ENCODE measurements around the gene NEURL1B. TPM values are rescaled to one million over a fixed set of nuclear protein-coding genes. Genes with fewer than 3 reads are reported as not detected.

The NEURL1B gene
- total RNA-seq, 2 donors from 2014 or later: 17.9 to 22.4 TPM

DNA sequence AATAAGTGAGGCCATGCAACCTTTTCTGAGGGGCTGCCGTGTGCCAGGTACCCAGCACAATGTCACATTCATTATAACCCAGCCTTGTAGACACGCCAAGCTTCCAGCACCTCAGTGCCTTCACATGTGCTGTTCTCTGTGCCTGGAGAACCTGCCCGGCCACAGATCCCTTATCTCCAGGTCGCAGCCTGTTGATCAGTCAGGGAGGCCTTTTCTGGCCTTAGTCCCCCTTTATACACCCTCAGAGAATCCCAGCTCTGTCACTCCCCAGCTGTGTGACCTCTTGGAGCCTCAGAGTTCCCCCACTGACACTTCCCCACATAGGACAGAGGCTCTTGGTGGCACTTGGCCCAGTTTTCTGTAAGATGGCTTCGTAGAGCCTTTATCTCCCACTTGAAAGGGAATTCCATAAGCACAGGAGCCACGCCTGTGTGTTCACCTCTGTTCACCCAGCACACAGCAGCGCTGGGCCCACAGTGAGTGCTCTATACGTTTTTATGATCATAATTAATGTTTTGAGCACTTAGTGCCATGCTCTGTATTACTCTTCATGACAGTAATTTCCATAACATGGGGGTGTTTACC, 38.7 kb downstream of the NEURL1B start:
- Histone ChIP-seq H3K9me3 (no peaks in the 10 kb centered on the region), H3K27me3 (no peaks in the 10 kb centered on the region), H3K27ac (peak overlapping the region; percentile 2 to 49), H3K36me3 (peaks cover 19% of the 10 kb centered on the region), H3K4me3 (no peak overlapping the region), H3K4me1 (peaks cover 0 to 52% of the 10 kb centered on the region in 2 donors)
- TF ChIP-seq, protein P1, sequence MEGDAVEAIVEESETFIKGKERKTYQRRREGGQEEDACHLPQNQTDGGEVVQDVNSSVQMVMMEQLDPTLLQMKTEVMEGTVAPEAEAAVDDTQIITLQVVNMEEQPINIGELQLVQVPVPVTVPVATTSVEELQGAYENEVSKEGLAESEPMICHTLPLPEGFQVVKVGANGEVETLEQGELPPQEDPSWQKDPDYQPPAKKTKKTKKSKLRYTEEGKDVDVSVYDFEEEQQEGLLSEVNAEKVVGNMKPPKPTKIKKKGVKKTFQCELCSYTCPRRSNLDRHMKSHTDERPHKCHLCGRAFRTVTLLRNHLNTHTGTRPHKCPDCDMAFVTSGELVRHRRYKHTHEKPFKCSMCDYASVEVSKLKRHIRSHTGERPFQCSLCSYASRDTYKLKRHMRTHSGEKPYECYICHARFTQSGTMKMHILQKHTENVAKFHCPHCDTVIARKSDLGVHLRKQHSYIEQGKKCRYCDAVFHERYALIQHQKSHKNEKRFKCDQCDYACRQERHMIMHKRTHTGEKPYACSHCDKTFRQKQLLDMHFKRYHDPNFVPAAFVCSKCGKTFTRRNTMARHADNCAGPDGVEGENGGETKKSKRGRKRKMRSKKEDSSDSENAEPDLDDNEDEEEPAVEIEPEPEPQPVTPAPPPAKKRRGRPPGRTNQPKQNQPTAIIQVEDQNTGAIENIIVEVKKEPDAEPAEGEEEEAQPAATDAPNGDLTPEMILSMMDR (IDR thresholded peaks at IDR 0.05): no peak
- no peak for DNase-seq (ENCODE audit: low spot score)

DNA sequence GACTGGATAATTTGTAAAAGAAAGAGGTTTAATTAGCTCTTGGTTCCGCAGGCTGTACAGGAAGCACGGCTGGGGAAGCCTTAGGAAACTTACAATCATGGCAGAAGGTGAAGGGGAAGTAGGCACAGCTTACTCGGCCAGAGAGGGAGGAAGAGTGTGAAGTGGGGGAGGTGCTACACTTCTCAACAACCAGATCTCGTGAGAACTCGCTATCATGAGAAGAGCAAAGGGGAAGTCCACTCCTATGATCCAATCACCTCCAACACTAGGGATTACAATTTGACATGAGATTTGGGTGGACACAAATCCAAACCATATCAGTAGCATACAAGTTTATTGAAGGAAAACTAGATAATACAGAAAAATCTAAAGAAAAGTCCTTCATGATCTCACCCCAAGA, 39.9 kb downstream of the NEURL1B start:
- TF ChIP-seq, protein P1 (IDR thresholded peaks at IDR 0.05): no peak
- peaks cover 0 to 50% of the 10 kb centered on the region in 2 donors for H3K4me1 ChIP-seq
- H3K36me3 ChIP-seq: peaks cover 20% of the 10 kb centered on the region
- no peak overlapping the region for H3K4me3 ChIP-seq
- no peaks in the 10 kb centered on the region for H3K9me3 ChIP-seq
- no peaks in the 10 kb centered on the region for H3K27me3 ChIP-seq
- no peak for DNase-seq (ENCODE audit: low spot score)
- H3K27ac ChIP-seq: no peak overlapping the region

DNA sequence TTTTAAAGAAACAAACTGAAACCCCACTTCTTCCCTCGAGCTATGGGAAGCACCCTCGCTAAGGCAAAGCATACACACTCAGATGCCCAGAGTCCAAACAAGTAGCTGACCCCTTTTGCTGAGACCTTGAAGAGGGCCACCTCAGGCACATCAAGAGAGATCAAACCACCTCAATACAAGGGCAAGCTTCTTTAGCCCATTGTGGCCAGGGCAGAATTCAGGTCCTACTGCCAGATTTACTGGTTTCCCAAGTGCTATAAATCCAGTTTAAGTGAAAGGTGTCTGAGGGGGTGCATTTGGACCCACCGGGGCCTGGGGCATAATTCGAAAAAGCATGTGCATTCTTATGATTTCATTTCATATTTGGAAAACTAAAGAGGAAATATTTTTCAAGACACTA, 40.4 kb downstream of the NEURL1B start:
- H3K4me1 ChIP-seq: peaks cover 0 to 48% of the 10 kb centered on the region in 2 donors
- TF ChIP-seq, protein P1 (IDR thresholded peaks at IDR 0.05): no peak
- no peaks in the 10 kb centered on the region for H3K27me3 ChIP-seq

DNA sequence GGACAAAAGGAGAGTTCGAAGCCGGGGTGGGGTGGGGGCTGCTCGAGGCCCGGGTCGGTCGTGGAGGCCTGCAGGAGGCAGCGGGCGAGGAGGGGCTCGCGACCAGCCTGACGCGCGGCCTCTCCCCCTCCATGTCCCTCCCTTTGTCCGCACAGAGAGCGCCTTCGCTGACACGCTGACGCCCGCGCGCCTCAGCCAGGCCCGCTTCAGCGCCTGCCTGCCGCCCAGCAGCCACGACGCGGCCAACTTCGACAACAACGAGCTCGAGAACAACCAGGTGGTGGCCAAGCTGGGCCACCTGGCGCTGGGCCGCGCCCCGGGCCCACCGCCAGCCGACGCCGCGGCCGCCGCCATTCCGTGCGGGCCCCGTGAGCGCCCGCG, 42.2 kb downstream of the NEURL1B start:
- Histone ChIP-seq H3K36me3 (peaks cover 33% of the 10 kb centered on the region), H3K4me3 (no peak overlapping the region), H3K27ac (no peak overlapping the region), H3K9me3 (no peaks in the 10 kb centered on the region), H3K4me1 (peaks cover 0 to 46% of the 10 kb centered on the region in 2 donors), H3K27me3 (no peaks in the 10 kb centered on the region)
- no peak for DNase-seq (ENCODE audit: low spot score)
- TF ChIP-seq, protein P1 (IDR thresholded peaks at IDR 0.05): no peak

More for the DNA sequence above, 40.4 kb downstream of the NEURL1B start:
- no peak overlapping the region for H3K27ac ChIP-seq
- H3K4me3 ChIP-seq: no peak overlapping the region
- DNase-seq (ENCODE audit: low spot score): no peak
- no peaks in the 10 kb centered on the region for H3K9me3 ChIP-seq
- peaks cover 21% of the 10 kb centered on the region for H3K36me3 ChIP-seq

DNA sequence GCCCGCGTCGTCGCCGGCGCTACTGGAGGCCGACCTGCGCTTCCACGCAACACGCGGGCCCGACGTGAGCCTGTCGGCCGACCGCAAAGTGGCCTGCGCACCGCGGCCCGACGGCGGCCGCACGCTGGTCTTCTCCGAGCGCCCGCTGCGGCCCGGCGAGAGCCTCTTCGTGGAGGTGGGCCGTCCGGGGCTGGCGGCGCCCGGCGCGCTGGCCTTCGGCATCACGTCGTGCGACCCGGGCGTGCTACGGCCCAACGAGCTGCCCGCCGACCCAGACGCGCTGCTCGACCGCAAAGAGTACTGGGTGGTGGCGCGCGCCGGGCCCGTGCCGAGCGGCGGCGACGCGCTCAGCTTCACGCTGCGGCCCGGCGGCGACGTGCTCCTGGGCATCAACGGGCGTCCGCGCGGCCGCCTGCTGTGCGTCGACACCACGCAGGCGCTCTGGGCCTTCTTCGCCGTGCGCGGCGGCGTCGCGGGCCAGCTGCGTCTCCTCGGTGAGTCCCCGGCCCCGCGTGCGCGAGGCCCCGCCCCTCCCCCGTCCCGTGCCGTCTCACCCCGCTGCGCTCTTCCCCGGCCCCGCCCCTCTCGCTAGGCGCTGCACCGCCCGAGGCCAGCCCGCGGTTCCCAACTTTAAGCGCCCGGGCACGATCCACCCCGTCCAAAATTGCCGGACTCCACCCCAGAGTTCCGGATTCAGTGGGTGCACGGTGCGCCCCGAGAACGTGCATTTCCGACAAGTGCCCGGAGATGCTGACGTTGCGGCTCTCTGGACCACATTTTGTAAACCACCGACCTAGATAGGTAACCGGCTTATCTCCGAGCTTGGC, 42.8 kb downstream of the NEURL1B start:
- Histone ChIP-seq H3K9me3 (no peaks in the 10 kb centered on the region), H3K4me3 (no peak overlapping the region), H3K36me3 (peaks cover 33% of the 10 kb centered on the region), H3K4me1 (peaks cover 0 to 46% of the 10 kb centered on the region in 2 donors), H3K27me3 (no peaks in the 10 kb centered on the region), H3K27ac (no peak overlapping the region)
- DNase-seq (ENCODE audit: low spot score): no peak
- TF ChIP-seq, protein P1 (IDR thresholded peaks at IDR 0.05): no peak

Data from right atrium auricular region (tissue), 2 donors.